ENCODE measurements around the gene EVI2A. TPM values are rescaled to one million over a fixed set of nuclear protein-coding genes. Genes with fewer than 3 reads are reported as not detected.

EVI2A gene
- total and polyA plus RNA-seq, 7 donors: 0.34 to 1.7 (median 0.80) TPM

DNA sequence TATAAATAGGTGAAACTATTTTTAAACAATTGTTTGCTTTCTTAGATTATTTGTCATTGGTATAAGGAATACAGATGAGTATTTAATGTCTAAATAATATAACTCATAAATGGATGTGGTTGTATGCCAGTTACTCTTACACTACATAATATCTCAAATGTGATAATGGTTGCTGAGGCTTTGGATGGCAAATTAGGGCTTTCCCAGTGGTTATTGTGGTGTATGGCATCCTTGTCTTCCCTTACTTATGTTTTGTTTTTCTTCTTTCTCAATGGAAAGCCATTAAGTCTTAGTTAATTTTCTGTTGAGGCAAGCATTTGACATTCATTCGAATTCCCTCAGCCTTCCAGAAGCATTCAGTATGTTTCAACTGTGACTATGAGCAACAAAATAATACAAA, 34.8 kb downstream of the EVI2A start:
- TF ChIP-seq, protein P1, sequence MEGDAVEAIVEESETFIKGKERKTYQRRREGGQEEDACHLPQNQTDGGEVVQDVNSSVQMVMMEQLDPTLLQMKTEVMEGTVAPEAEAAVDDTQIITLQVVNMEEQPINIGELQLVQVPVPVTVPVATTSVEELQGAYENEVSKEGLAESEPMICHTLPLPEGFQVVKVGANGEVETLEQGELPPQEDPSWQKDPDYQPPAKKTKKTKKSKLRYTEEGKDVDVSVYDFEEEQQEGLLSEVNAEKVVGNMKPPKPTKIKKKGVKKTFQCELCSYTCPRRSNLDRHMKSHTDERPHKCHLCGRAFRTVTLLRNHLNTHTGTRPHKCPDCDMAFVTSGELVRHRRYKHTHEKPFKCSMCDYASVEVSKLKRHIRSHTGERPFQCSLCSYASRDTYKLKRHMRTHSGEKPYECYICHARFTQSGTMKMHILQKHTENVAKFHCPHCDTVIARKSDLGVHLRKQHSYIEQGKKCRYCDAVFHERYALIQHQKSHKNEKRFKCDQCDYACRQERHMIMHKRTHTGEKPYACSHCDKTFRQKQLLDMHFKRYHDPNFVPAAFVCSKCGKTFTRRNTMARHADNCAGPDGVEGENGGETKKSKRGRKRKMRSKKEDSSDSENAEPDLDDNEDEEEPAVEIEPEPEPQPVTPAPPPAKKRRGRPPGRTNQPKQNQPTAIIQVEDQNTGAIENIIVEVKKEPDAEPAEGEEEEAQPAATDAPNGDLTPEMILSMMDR (IDR thresholded peaks at IDR 0.05): no peak
- no peak overlapping the region for H3K27ac ChIP-seq
- H3K27me3 ChIP-seq (ENCODE audit: insufficient read depth in 3 of 3, low read length in 2 of 3): no peaks in the 10 kb centered on the region
- DNase-seq (no peak), ATAC-seq (no peak)
- no peak overlapping the region for H3K4me3 ChIP-seq
- intact Hi-C loops (cut with DNase I): no loop called here
- H3K9me3 ChIP-seq: no peaks in the 10 kb centered on the region
- peaks cover 0 to 2% of the 10 kb centered on the region in 2 donors for H3K36me3 ChIP-seq (ENCODE audit: insufficient read depth in 1 of 2, low read depth in 1 of 2)
- 91 to 95% (median 94%) methylated on average over 1 of the region's 1 CpG for WGBS, 3 donors
- no peaks in the 10 kb centered on the region for H3K4me1 ChIP-seq

DNA sequence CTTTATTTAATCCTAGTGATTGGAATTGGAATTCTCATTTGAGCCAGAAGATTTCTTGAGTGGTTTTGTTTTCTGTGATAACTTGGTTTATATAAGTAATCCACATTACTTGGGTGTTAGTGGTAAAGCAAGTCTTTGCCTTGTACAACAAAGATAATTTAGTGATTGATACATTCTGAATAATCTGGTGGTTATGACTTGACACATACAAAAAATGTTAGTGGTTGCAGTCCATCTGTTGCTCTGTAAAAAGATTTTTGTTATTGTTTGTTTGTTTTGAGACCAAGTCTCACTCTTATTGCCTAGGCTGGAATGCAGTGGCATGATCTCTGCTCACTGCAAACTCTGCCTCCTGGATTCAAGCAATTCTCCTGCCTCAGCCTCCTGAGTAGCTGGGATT, 37.6 kb downstream of the EVI2A start:
- H3K36me3 ChIP-seq (ENCODE audit: insufficient read depth in 1 of 2, low read depth in 1 of 2): peaks cover 0 to 12% of the 10 kb centered on the region in 2 donors
- no peaks in the 10 kb centered on the region for H3K9me3 ChIP-seq
- ATAC-seq: no peak
- no peak for DNase-seq
- no peaks in the 10 kb centered on the region for H3K4me1 ChIP-seq
- H3K27me3 ChIP-seq (ENCODE audit: insufficient read depth in 3 of 3, low read length in 2 of 3): no peaks in the 10 kb centered on the region
- no peak overlapping the region for H3K27ac ChIP-seq
- no peak overlapping the region for H3K4me3 ChIP-seq
- intact Hi-C loops (cut with DNase I): no loop called here
- TF ChIP-seq, protein P1 (IDR thresholded peaks at IDR 0.05): no peak

DNA sequence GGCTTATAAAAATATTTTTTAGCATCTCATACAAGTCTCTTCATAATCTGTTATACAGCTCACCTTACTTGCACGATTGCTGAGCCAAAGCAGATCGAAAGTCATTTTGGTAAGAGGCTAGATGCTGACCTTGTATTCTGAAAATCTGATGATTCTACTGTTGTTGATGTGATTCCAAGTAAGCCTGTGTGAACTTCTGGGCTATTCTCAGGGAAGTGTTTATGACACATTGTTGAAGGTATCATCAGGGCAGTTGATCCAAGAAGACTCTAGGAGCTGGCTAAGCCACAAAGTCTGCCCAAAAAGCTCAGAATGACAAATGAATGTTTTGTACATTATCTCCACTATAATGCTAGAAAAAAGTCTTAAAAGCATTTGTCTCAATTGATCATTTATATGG, 40.4 kb downstream of the EVI2A start:
- 89 to 95% (median 95%) methylated on average over 2 of the region's 2 CpGs for WGBS, 3 donors
- TF ChIP-seq, protein P1 (IDR thresholded peaks at IDR 0.05): no peak
- DNase-seq (no peak), ATAC-seq (no peak)
- Histone ChIP-seq H3K9me3 (no peaks in the 10 kb centered on the region), H3K27me3 (ENCODE audit: insufficient read depth in 3 of 3, low read length in 2 of 3) (no peaks in the 10 kb centered on the region), H3K27ac (no peak overlapping the region), H3K4me3 (no peak overlapping the region), H3K4me1 (no peaks in the 10 kb centered on the region), H3K36me3 (ENCODE audit: insufficient read depth in 1 of 2, low read depth in 1 of 2) (peaks cover 5 to 23% of the 10 kb centered on the region in 2 donors)
- intact Hi-C loops (cut with DNase I): no loop called here

DNA sequence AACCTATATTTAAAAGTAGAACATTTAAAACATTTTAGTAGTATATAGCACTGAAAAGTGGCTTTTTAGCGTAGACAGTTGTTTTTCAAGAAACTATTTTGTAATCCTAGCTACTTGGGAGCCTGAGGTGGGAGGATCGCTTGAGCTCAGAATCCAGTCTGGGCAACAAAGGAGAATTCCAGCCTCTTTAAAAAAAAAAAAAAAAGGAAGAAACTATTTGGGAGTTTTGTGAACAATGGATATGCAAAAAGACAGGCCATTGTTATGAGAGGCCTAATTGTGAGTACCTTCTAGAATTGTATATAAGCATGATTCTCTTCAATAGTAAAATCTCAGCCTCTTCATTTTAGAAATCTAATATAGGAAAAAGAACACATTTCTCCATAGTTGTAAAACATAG, 42.0 kb downstream of the EVI2A start:
- ATAC-seq (no peak), DNase-seq (no peak)
- WGBS, 3 donors: 91 to 98% (median 94%) methylated on average over 2 of the region's 2 CpGs
- Histone ChIP-seq H3K4me3 (no peak overlapping the region), H3K27me3 (ENCODE audit: insufficient read depth in 3 of 3, low read length in 2 of 3) (no peaks in the 10 kb centered on the region), H3K9me3 (no peaks in the 10 kb centered on the region), H3K27ac (no peak overlapping the region), H3K36me3 (ENCODE audit: insufficient read depth in 1 of 2, low read depth in 1 of 2) (peaks cover 5 to 29% of the 10 kb centered on the region in 2 donors), H3K4me1 (no peaks in the 10 kb centered on the region)
- TF ChIP-seq, protein P1 (IDR thresholded peaks at IDR 0.05): no peak
- intact Hi-C loops (cut with DNase I): no loop called here

DNA sequence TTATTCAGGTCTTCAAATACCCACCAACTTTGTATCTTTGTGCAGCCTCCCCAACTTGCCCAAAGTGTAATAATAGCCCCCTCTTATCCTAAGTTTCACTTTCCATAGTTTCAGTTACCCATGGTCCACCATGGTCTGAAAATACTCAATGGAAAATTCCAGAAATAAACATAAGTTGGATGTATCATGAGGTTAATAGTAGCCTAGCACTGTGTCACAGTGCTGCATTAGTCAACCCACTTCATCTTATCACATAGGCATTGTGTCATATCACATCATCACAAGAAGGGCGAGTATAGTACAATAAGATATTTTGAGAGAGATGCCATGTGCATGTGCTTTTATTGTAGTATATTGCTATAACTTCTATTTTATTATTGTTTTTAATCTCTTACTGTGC, 46.3 kb downstream of the EVI2A start:
- TF ChIP-seq, protein P1 (IDR thresholded peaks at IDR 0.05): no peak
- Histone ChIP-seq H3K27me3 (ENCODE audit: insufficient read depth in 3 of 3, low read length in 2 of 3) (no peaks in the 10 kb centered on the region), H3K36me3 (ENCODE audit: insufficient read depth in 1 of 2, low read depth in 1 of 2) (peaks cover 5 to 25% of the 10 kb centered on the region in 2 donors), H3K9me3 (no peaks in the 10 kb centered on the region), H3K27ac (no peak overlapping the region), H3K4me3 (no peak overlapping the region), H3K4me1 (no peaks in the 10 kb centered on the region)
- ATAC-seq: no peak
- DNase-seq: no peak
- intact Hi-C loops (cut with DNase I): no loop called here
- 94 to 97% (median 94%) methylated on average over 1 of the region's 1 CpG for WGBS, 3 donors

Data from psoas muscle (tissue), 8 donors.